Cardiac muscle cell (in vitro differentiated cells and primary cell): ENCODE measurements around the gene BGN. TPM values are rescaled to one million over a fixed set of nuclear protein-coding genes. Genes with fewer than 3 reads are reported as not detected.

Experiments used
- DNase-seq, 2 donors: peaks; one replicate each; pipeline versions ENCODE4 v3.0.0 to v3.0.0-alpha.2; 2010 to 2017; ENCODE audit warnings: low read depth in 1 of 2, low spot score in 1 of 2
- H3K27ac ChIP-seq: fragments of 200-600 bp; sonication (generic); 2 replicates; pipeline ENCODE4 v1.5.1; 2016
- H3K27me3 ChIP-seq: fragments of 200-600 bp; sonication (generic); 2 replicates; pipeline ENCODE4 v1.6.0; 2016; ENCODE audit warnings: control low read depth
- H3K36me3 ChIP-seq: fragments of 200-600 bp; sonication (generic); 2 replicates; pipeline ENCODE4 v1.5.1; 2016; ENCODE audit warnings: control low read depth
- H3K4me1 ChIP-seq: fragments of 200-600 bp; sonication (generic); 2 replicates; pipeline ENCODE4 v1.8.1; 2017; ENCODE audit warnings: low read depth, mild to moderate bottlenecking, mixed run types
- H3K4me3 ChIP-seq: fragments of 200-600 bp; sonication (generic); 2 replicates; pipeline ENCODE4 v1.5.1; 2016; ENCODE audit warnings: mild to moderate bottlenecking
- H3K9me3 ChIP-seq: fragments of 200-600 bp; sonication (generic); 2 replicates; pipeline ENCODE4 v1.5.1; 2017; ENCODE audit warnings: low read depth, mild to moderate bottlenecking, control low read depth
- polyA plus RNA-seq: library from polyadenylated mRNA; unstranded; fragments of >200 nt; fragmentation: Nextera tagmentation; extraction: Ambion mirVana; gene quantifications from 2 replicates; pipeline ENCODE4 v1.2.1, GENCODE V29; 2016
- total RNA-seq: library from RNA; depleted of rRNA; stranded (reverse); fragments of >200 nt; gene quantifications from 2 replicates; pipeline ENCODE4 v1.2.3, GENCODE V29; 2016
- TF ChIP-seq, protein P1 (sequence below): IDR thresholded peaks from 2 replicates; pipeline ENCODE4 v1.5.1; 2012; ENCODE audit warnings: low read depth, mild to moderate bottlenecking, low read length

Gene BGN
- total and polyA plus RNA-seq, 2 experiments from 2014 or later = 0.54 to 1.0 TPM

DNA sequence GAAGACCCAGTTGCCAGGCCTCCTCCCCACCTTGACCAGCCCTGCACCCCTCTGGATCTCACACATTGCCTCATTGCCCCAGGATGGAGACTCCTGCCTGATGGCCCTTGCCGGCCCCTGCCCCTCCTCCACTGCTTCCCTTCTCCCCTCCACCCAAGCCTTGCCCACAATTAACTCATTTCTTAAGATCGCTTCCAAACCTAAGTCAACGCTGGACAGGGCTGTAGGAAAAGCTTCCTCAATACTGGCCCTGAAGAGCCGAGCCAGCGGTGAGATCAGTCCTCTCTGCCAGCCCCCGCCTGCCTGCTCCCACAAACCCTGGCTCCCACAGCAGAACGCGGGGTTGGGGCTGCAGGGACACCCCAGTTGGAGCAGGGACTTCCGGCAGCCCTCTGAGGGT lies 16.9 kb upstream of the BGN start:
- Histone ChIP-seq H3K9me3 (no peaks in the 10 kb centered on the region), H3K36me3 (no peaks in the 10 kb centered on the region), H3K27ac (no peak overlapping the region), H3K27me3 (no peaks in the 10 kb centered on the region), H3K4me1 (no peaks in the 10 kb centered on the region), H3K4me3 (no peak overlapping the region)
- DNase-seq = peak in 1 of 2 donors; percentile 63
- TF ChIP-seq, protein P1, sequence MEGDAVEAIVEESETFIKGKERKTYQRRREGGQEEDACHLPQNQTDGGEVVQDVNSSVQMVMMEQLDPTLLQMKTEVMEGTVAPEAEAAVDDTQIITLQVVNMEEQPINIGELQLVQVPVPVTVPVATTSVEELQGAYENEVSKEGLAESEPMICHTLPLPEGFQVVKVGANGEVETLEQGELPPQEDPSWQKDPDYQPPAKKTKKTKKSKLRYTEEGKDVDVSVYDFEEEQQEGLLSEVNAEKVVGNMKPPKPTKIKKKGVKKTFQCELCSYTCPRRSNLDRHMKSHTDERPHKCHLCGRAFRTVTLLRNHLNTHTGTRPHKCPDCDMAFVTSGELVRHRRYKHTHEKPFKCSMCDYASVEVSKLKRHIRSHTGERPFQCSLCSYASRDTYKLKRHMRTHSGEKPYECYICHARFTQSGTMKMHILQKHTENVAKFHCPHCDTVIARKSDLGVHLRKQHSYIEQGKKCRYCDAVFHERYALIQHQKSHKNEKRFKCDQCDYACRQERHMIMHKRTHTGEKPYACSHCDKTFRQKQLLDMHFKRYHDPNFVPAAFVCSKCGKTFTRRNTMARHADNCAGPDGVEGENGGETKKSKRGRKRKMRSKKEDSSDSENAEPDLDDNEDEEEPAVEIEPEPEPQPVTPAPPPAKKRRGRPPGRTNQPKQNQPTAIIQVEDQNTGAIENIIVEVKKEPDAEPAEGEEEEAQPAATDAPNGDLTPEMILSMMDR = no peak

DNA sequence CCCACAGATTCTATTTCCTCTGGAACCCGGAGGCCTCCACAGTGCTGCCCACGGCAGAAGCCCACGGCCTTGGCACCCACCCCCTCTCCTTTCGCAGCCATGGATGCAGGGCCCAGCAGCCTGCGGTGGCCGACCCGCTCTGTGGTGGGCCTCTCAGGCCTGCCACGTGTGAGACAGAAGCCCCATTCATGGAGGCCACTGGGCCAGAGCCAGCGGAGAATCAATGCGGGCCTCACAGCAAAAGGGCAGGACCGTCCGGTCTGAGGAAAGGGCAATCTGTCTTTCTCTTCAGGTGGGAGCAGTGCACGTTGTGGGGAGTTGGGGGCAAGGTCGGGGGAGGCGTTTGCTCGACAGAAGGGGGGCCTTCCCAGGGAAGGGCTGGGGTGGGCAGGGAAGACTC lies 16.0 kb upstream of the BGN start:
- H3K27me3 ChIP-seq = no peaks in the 10 kb centered on the region
- no peak for DNase-seq
- no peaks in the 10 kb centered on the region for H3K4me1 ChIP-seq
- H3K9me3 ChIP-seq = no peaks in the 10 kb centered on the region
- H3K4me3 ChIP-seq = no peak overlapping the region
- TF ChIP-seq, protein P1 = no peak
- H3K27ac ChIP-seq = no peak overlapping the region
- H3K36me3 ChIP-seq = no peaks in the 10 kb centered on the region

DNA sequence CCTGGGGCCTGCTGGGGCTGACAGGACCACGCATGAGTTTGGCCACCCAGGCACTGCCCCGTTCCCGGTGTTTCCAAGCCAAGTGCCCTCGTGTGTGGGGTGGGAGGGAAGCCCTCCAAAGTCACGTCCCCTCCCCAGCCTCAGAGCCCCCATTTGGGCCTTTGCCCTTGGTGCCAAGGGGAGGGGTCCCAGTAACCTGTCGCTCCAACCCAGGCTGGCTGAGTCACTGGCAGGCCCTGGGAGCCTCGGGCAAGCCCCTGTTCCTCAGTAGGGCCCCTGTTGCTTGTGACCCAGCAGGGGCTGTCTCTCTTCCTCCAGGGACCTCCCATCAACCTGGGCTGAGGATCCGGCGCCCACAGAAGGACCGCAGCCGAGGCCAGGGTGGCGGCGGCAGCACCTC lies 13.7 kb upstream of the BGN start:
- Histone ChIP-seq H3K36me3 (no peaks in the 10 kb centered on the region), H3K4me3 (no peak overlapping the region), H3K9me3 (no peaks in the 10 kb centered on the region), H3K27me3 (no peaks in the 10 kb centered on the region), H3K27ac (no peak overlapping the region), H3K4me1 (no peaks in the 10 kb centered on the region)
- DNase-seq = no peak
- TF ChIP-seq, protein P1 = no peak

DNA sequence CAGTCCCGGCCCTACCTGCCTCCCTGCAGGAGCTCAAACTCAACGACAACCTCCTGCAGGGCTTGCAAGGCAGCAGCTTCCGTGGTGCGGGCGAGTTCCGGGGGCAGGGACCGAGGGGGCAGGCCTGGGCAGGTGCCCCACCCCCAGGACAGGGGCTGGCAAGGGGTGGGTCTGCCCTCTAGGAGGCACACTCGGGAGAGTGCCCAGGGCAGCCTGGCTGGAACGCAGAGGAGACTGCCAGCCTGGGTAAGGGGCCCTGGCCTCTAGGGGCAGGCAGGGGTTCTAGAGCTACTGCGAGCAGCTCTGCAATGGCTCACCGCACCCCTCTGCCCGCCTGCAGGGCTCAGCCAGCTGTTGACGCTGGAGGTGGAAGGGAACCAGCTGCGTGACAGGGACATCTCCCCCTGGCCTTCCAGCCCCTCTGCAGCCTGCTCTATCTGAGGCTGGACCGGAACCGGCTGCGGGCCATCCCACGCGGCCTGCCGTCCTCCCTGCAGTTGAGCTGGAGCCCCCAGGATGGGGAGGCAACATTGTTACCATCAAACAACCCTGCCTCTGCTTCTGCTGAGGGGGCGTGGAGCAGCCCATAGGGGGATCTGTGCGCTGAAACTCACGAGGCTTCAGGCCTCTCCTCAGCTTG lies 12.3 kb upstream of the BGN start:
- Histone ChIP-seq H3K9me3 (no peaks in the 10 kb centered on the region), H3K4me3 (no peak overlapping the region), H3K4me1 (no peaks in the 10 kb centered on the region), H3K36me3 (no peaks in the 10 kb centered on the region), H3K27ac (no peak overlapping the region), H3K27me3 (no peaks in the 10 kb centered on the region)
- TF ChIP-seq, protein P1 = no peak
- no peak for DNase-seq

DNA sequence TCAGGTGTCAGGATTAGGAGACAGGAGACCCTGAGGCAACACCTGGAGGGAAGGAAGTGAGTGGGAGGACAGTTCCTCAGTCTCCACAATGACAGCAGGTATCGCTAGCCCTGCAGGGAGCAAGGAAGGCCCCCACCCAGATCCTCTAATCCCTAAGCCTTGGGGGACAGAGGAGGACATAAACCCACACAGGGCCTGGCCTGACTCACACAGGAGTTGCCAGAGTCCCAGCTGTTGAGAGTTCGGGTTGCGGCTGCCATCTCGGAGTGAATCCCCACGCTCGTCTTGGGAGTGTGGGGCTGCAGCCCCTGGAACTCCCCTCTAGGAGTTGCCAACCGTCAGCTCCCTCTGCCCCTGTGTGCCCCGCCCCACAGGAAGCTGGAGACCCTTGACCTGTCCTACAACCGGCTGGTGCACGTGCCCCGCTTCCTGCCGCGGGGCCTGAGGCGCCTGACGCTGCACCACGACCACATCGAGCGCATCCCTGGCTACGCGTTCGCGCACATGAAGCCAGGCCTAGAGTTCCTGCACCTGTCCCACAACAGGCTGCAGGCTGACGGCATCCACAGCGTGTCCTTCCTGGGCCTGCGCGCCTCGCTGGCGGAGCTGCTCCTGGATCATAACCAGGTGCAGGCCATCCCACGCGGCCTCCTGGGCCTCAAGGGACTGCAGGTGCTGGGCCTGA lies 9.2 kb upstream of the BGN start:
- H3K4me1 ChIP-seq = no peaks in the 10 kb centered on the region
- no peaks in the 10 kb centered on the region for H3K9me3 ChIP-seq
- no peak overlapping the region for H3K4me3 ChIP-seq
- H3K27me3 ChIP-seq = no peaks in the 10 kb centered on the region
- H3K27ac ChIP-seq = no peak overlapping the region
- no peaks in the 10 kb centered on the region for H3K36me3 ChIP-seq
- no peak for DNase-seq
- TF ChIP-seq, protein P1 = no peak
